Duodenal mucosa (tissue), 2 donors: ENCODE results near the gene GEMIN7.

ENCODE experiments used
- H3K27ac ChIP-seq: one replicate; pipeline ENCODE4 v1.7.0; 2013; ENCODE audit warnings: low read depth, low read length
- H3K27me3 ChIP-seq, 2 donors: one replicate each; pipeline ENCODE4 v1.7.0; 2013; ENCODE audit warnings: low read length in 2 of 2, control low read depth in 1 of 2; ENCODE audit not compliant: insufficient read depth in 2 of 2, control insufficient read depth in 1 of 2
- H3K36me3 ChIP-seq, 2 donors: one replicate each; pipeline ENCODE4 v1.7.0; 2013; ENCODE audit warnings: low read length in 2 of 2, control low read depth in 1 of 2; ENCODE audit not compliant: insufficient read depth in 2 of 2, control insufficient read depth in 1 of 2
- H3K4me1 ChIP-seq, 2 donors: one replicate each; pipeline ENCODE4 v1.7.0; 2013; ENCODE audit warnings: low read length in 2 of 2, control low read depth in 1 of 2; ENCODE audit not compliant: insufficient read depth in 2 of 2, control insufficient read depth in 1 of 2
- H3K4me3 ChIP-seq, 2 donors: one replicate each; pipeline ENCODE4 v1.7.0; 2013; ENCODE audit warnings: low read length in 2 of 2, low read depth in 1 of 2
- H3K9ac ChIP-seq, 2 donors: one replicate each; pipeline ENCODE4 v1.7.0; 2013; ENCODE audit warnings: low read length in 2 of 2, low read depth in 1 of 2
- H3K9me3 ChIP-seq, 2 donors: one replicate each; pipeline ENCODE4 v1.7.0; 2013; ENCODE audit warnings: low read length in 2 of 2, control low read depth in 1 of 2; ENCODE audit not compliant: control insufficient read depth in 1 of 2

GEMIN7 gene

GRCh38 chr19:45096700-45097099, 17.6 kb downstream of the GEMIN7 start:
- Histone ChIP-seq H3K9me3 (no peaks in the 10 kb centered on the region), H3K27ac (no peak overlapping the region), H3K4me3 (no peak overlapping the region), H3K4me1 (peaks cover 66 to 84% of the 10 kb centered on the region in 2 donors), H3K36me3 (peaks cover 0 to 4% of the 10 kb centered on the region in 2 donors), H3K27me3 (no peaks in the 10 kb centered on the region), H3K9ac (no peak overlapping the region)

GRCh38 chr19:45097450-45097775, 18.4 kb downstream of the GEMIN7 start:
- Histone ChIP-seq H3K9ac (no peak overlapping the region), H3K4me3 (no peak overlapping the region), H3K9me3 (no peaks in the 10 kb centered on the region), H3K36me3 (peaks cover 0 to 4% of the 10 kb centered on the region in 2 donors), H3K27me3 (no peaks in the 10 kb centered on the region), H3K4me1 (peaks cover 73 to 87% of the 10 kb centered on the region in 2 donors), H3K27ac (no peak overlapping the region)

GRCh38 chr19:45097776-45098520, 18.9 kb downstream of the GEMIN7 start:
- H3K4me1 ChIP-seq: peaks cover 78 to 93% of the 10 kb centered on the region in 2 donors
- peak overlapping the region; percentile 33 to 41 for H3K9ac ChIP-seq
- peak overlapping the region; percentile 45 for H3K27ac ChIP-seq

GRCh38 chr19:45098521-45099466, 19.7 kb downstream of the GEMIN7 start:
- Histone ChIP-seq H3K27ac (no peak overlapping the region), H3K4me3 (peak overlapping the region; percentile 19 to 36), H3K9ac (peak overlapping the region; percentile 41 to 60), H3K4me1 (peaks cover 85 to 97% of the 10 kb centered on the region in 2 donors), H3K27me3 (no peaks in the 10 kb centered on the region), H3K36me3 (peaks cover 0 to 4% of the 10 kb centered on the region in 2 donors), H3K9me3 (no peaks in the 10 kb centered on the region)

More at GRCh38 chr19:45097776-45098520, 18.9 kb downstream of the GEMIN7 start:
- no peaks in the 10 kb centered on the region for H3K9me3 ChIP-seq
- H3K36me3 ChIP-seq: peaks cover 0 to 4% of the 10 kb centered on the region in 2 donors
- H3K27me3 ChIP-seq: no peaks in the 10 kb centered on the region
- peak overlapping the region; percentile 11 to 19 for H3K4me3 ChIP-seq

GRCh38 chr19:45099467-45100191, 20.6 kb downstream of the GEMIN7 start:
- Histone ChIP-seq H3K27me3 (no peaks in the 10 kb centered on the region), H3K4me1 (peaks cover 85 to 97% of the 10 kb centered on the region in 2 donors), H3K4me3 (peak overlapping the region; percentile 19 to 36), H3K9me3 (no peaks in the 10 kb centered on the region), H3K27ac (peak overlapping the region; percentile 46), H3K36me3 (peaks cover 0 to 4% of the 10 kb centered on the region in 2 donors), H3K9ac (peak overlapping the region; percentile 42 to 60)

- H3K9me3 ChIP-seq: no peaks in the 10 kb centered on the region
- H3K4me1 ChIP-seq: peaks cover 86 to 97% of the 10 kb centered on the region in 2 donors
- H3K36me3 ChIP-seq: peaks cover 0 to 4% of the 10 kb centered on the region in 2 donors
- H3K27ac ChIP-seq: peak overlapping the region; percentile 46
- H3K27me3 ChIP-seq: no peaks in the 10 kb centered on the region
- H3K9ac ChIP-seq: peak overlapping the region; percentile 42 to 48
- peak overlapping the region; percentile 13 to 36 for H3K4me3 ChIP-seq
These were observed 21.1 kb downstream of the GEMIN7 start for GRCh38 chr19:45100201-45100600.

- H3K36me3 ChIP-seq: peaks cover 0 to 4% of the 10 kb centered on the region in 2 donors
- H3K9me3 ChIP-seq: no peaks in the 10 kb centered on the region
- peaks cover 89 to 95% of the 10 kb centered on the region in 2 donors for H3K4me1 ChIP-seq
- H3K27me3 ChIP-seq: no peaks in the 10 kb centered on the region
- peak overlapping the region in 1 of 2 donors; percentile 35 for H3K4me3 ChIP-seq
- peak overlapping the region; percentile 46 for H3K27ac ChIP-seq
- H3K9ac ChIP-seq: peak overlapping the region; percentile 42 to 48
These were observed 21.8 kb downstream of the GEMIN7 start for GRCh38 chr19:45100846-45101252.

- Histone ChIP-seq H3K9ac (peak overlapping the region in 1 of 2 donors; percentile 25), H3K27ac (no peak overlapping the region), H3K4me3 (no peak overlapping the region), H3K36me3 (peaks cover 0 to 1% of the 10 kb centered on the region in 2 donors), H3K27me3 (no peaks in the 10 kb centered on the region), H3K4me1 (peaks cover 84 to 87% of the 10 kb centered on the region in 2 donors), H3K9me3 (no peaks in the 10 kb centered on the region)
These were observed 22.7 kb downstream of the GEMIN7 start for GRCh38 chr19:45101806-45102205.

GRCh38 chr19:45102481-45102880, 23.4 kb downstream of the GEMIN7 start:
- Histone ChIP-seq H3K27me3 (no peaks in the 10 kb centered on the region), H3K4me1 (peaks cover 80 to 81% of the 10 kb centered on the region in 2 donors), H3K4me3 (no peak overlapping the region), H3K27ac (no peak overlapping the region), H3K9ac (no peak overlapping the region), H3K36me3 (no peaks in the 10 kb centered on the region), H3K9me3 (no peaks in the 10 kb centered on the region)
